ENCODE measurements around the gene NBEAL1.
A peak's percentile ranks its signal among the peaks of the same experiment; 100 is the strongest.
"Not testable (repeated sequence)": the region's sequence is repeated elsewhere in the genome, so short reads cannot be mapped to it uniquely, and the experiment has no call there.

NBEAL1 gene

GRCh38 chr2:203122317-203122986 lies 107.8 kb downstream of the NBEAL1 start:
- no peak for DNase-seq

- no peak for DNase-seq
Observed at GRCh38 chr2:203126996-203127395, 112.3 kb downstream of the NBEAL1 start.

- DNase-seq = no peak
Observed at GRCh38 chr2:203135105-203135504, 120.4 kb downstream of the NBEAL1 start.

- no peak for DNase-seq
Observed at GRCh38 chr2:203143391-203143790, 128.7 kb downstream of the NBEAL1 start.

- DNase-seq = no peak
Observed at GRCh38 chr2:203149194-203149593, 134.5 kb downstream of the NBEAL1 start.

- DNase-seq = no peak
Observed at GRCh38 chr2:203155406-203155805, 140.7 kb downstream of the NBEAL1 start.

- DNase-seq = not testable (repeated sequence)
Observed at GRCh38 chr2:203162722-203163121, 148.0 kb downstream of the NBEAL1 start.

- DNase-seq = no peak
Observed at GRCh38 chr2:203164311-203164935, 149.7 kb downstream of the NBEAL1 start.

GRCh38 chr2:203167751-203168150 lies 153.1 kb downstream of the NBEAL1 start:
- DNase-seq = no peak

- DNase-seq = no peak
Observed at GRCh38 chr2:203170502-203170901, 155.8 kb downstream of the NBEAL1 start.

GRCh38 chr2:203175371-203175770 lies 160.7 kb downstream of the NBEAL1 start:
- no peak for DNase-seq

- DNase-seq = no peak
Observed at GRCh38 chr2:203177361-203177760, 162.7 kb downstream of the NBEAL1 start.

- no peak for DNase-seq
Observed at GRCh38 chr2:203185864-203186263, 171.2 kb downstream of the NBEAL1 start.

- DNase-seq = not testable (repeated sequence)
Observed at GRCh38 chr2:203190547-203190946, 175.9 kb downstream of the NBEAL1 start.

GRCh38 chr2:203191026-203191425 lies 176.4 kb downstream of the NBEAL1 start:
- not testable (repeated sequence) for DNase-seq

GRCh38 chr2:203191961-203192360 lies 177.3 kb downstream of the NBEAL1 start:
- DNase-seq = no peak

GRCh38 chr2:203195331-203196036 lies 180.8 kb downstream of the NBEAL1 start:
- no peak for DNase-seq

GRCh38 chr2:203200866-203201265 lies 186.2 kb downstream of the NBEAL1 start:
- DNase-seq = no peak

GRCh38 chr2:203201426-203201825 lies 186.8 kb downstream of the NBEAL1 start:
- DNase-seq = no peak

GRCh38 chr2:203209538-203209937 lies 194.9 kb downstream of the NBEAL1 start:
- DNase-seq = no peak

- peak; percentile 31 to 42 for DNase-seq
Observed at GRCh38 chr2:203225423-203226039, 210.9 kb downstream of the NBEAL1 start.

GRCh38 chr2:203229674-203230073 lies 215.0 kb downstream of the NBEAL1 start:
- DNase-seq = not testable (repeated sequence)
